ENCODE measurements around the gene HYOU1.
"Not testable (repeated sequence)": the region's sequence is repeated elsewhere in the genome, so short reads cannot be mapped to it uniquely, and the experiment has no call there.

The HYOU1 gene, protein sequence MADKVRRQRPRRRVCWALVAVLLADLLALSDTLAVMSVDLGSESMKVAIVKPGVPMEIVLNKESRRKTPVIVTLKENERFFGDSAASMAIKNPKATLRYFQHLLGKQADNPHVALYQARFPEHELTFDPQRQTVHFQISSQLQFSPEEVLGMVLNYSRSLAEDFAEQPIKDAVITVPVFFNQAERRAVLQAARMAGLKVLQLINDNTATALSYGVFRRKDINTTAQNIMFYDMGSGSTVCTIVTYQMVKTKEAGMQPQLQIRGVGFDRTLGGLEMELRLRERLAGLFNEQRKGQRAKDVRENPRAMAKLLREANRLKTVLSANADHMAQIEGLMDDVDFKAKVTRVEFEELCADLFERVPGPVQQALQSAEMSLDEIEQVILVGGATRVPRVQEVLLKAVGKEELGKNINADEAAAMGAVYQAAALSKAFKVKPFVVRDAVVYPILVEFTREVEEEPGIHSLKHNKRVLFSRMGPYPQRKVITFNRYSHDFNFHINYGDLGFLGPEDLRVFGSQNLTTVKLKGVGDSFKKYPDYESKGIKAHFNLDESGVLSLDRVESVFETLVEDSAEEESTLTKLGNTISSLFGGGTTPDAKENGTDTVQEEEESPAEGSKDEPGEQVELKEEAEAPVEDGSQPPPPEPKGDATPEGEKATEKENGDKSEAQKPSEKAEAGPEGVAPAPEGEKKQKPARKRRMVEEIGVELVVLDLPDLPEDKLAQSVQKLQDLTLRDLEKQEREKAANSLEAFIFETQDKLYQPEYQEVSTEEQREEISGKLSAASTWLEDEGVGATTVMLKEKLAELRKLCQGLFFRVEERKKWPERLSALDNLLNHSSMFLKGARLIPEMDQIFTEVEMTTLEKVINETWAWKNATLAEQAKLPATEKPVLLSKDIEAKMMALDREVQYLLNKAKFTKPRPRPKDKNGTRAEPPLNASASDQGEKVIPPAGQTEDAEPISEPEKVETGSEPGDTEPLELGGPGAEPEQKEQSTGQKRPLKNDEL

DNA sequence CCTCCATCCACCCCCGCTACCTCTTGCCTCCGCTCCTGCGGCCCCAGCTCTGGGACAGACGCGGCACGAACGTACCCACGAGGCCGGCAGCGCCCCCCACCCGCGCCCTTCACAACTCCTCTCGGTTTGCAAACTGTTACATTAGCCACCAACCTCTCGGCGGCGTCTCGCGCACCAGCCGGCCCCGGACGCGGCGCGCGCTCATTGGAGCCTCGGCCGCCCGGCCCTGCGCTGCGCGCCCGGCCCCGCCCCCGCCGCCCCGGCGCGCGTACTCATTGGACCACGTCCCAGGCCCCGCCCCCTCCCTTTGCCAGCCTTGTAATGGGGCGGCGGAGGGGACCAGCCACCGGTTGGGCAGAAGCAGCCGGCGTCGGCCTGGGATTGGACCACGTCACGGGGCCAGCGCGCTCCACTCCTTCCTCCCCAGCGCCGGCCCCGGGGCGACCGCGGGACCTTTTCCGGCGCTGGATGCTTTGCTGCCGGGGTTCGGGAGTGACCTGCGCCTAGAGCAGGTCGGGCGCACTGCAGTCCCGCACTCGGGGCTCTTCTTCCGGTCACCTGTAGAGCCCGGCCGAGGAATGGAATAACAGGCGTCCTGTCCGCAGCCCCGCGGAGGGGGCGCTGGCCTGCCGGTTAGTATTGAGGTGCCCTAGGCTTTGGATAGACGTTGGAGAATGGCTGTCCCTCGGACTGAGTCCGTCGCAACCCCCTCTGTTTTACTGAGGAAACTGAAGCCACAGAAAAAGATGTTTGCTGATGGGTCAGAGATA is at the start of gene HYOU1:
Gene HYOU1, minus strand, starts transcription at position 206 of the 770 bp plus-strand sequence. CDS start 1,045 bp downstream, outside the sequence.
- peak; percentile 99 for DNase-seq (ENCODE audit: low read depth)
- peak within 1 kb of the TSS; percentile 86 for H3K4me3 ChIP-seq (ENCODE audit: low read depth, low read length)
- TF ChIP-seq POLR2A (IDR thresholded peaks at IDR 0.05; ENCODE audit: extremely low read depth, insufficient read length) (no peak), MYC (IDR thresholded peaks at IDR 0.05; ENCODE audit: low read depth, low read length) (peak; percentile 91)
- TF ChIP-seq, protein P1, sequence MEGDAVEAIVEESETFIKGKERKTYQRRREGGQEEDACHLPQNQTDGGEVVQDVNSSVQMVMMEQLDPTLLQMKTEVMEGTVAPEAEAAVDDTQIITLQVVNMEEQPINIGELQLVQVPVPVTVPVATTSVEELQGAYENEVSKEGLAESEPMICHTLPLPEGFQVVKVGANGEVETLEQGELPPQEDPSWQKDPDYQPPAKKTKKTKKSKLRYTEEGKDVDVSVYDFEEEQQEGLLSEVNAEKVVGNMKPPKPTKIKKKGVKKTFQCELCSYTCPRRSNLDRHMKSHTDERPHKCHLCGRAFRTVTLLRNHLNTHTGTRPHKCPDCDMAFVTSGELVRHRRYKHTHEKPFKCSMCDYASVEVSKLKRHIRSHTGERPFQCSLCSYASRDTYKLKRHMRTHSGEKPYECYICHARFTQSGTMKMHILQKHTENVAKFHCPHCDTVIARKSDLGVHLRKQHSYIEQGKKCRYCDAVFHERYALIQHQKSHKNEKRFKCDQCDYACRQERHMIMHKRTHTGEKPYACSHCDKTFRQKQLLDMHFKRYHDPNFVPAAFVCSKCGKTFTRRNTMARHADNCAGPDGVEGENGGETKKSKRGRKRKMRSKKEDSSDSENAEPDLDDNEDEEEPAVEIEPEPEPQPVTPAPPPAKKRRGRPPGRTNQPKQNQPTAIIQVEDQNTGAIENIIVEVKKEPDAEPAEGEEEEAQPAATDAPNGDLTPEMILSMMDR (IDR thresholded peaks at IDR 0.05; ENCODE audit: low read depth, low read length) = peak; percentile 19
- TF ChIP-seq, protein P2, sequence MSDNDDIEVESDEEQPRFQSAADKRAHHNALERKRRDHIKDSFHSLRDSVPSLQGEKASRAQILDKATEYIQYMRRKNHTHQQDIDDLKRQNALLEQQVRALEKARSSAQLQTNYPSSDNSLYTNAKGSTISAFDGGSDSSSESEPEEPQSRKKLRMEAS (IDR thresholded peaks at IDR 0.05; ENCODE audit: low read depth, low read length) = peak; percentile 78

DNA sequence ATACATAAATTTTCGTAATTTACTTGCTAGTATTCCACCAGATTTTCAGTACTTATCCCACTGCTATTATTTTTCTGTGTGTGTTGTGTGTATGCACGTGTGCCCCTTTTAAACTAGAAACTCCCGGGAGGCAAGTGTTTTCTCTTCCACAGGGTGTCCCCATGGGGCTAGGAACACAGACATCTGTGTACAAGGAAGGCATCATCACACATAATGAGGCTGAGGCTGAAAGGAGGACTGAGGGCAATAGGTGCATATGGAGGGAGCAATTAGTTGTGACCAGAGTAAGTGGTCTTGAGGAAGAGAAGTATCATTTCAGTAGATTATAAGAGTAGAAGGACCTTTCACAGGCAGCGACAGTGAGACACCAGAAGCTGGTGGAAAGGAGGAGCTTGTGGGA is 46.8 kb upstream of the HYOU1 start:
- DNase-seq (ENCODE audit: low read depth) = peak; percentile 34
- H3K4me3 ChIP-seq (ENCODE audit: low read depth, low read length) = no peak overlapping the region
- TF ChIP-seq MYC (IDR thresholded peaks at IDR 0.05; ENCODE audit: low read depth, low read length) (no peak), POLR2A (IDR thresholded peaks at IDR 0.05; ENCODE audit: extremely low read depth, insufficient read length) (no peak)
- TF ChIP-seq, protein P2 (IDR thresholded peaks at IDR 0.05; ENCODE audit: low read depth, low read length) = no peak
- TF ChIP-seq, protein P1 (IDR thresholded peaks at IDR 0.05; ENCODE audit: low read depth, low read length) = no peak

DNA sequence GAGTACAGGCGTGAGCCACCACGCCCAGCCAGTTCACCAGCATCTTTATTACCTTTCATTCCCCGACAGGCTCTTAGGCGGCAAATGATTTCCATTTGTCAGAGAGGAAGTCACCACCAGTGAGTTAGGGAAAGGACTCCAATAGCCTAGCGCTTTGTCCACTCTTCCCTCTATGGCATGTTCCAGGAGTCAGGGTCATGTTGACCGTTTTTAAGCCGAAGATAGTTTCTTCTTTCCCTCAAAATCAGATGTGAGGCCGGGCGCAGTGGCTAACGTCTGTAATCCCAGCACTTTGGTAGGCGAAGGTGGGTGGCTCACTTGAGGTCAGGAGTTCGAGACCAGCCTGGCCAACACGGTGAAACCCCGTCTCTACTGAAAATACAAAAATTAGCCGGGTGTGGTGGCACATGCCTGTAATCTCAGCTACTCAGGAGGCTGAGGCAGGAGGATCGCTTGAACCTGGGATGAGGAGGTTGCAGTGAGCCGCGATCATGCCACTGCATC is 46.2 kb upstream of the HYOU1 start:
- not testable (repeated sequence) for H3K4me3 ChIP-seq (ENCODE audit: low read depth, low read length)

DNA sequence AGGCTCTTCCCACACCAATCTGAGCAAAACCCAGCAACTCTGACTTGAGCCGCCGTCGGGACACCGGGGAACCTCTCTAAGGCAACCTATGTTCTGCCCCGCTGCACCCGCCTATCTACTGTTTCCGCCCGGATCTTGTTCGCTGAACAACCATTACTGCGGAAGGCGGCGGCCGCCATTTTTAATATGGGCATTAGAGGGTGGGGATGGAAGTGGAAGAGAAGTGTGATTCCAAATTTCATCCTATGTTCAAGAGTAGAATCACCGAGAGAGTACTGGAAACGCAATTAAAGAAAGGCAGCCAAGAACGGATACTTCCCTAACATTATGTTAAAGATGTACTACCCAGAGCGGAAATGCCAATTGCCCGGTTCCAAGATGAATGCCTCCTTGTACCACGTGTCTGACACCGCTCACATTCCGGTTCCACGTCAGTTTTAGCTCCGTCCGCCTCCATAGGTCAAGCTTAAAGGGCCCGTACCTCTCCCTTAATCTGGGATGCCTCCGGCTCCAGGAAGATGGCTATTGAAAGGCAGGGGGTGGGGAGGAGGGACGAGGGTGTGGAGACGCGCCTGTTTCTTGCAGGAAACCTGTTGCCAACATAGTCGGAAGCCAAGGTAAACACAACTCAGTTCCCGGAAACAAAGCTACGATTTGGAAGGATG is 44.9 kb upstream of the HYOU1 start, which contains the start of gene DPAGT1:
Gene DPAGT1, minus strand, starts transcription at position 95 of the 665 bp plus-strand sequence. CDS start 198 bp downstream, outside the sequence.
- DNase-seq (ENCODE audit: low read depth) = peak; percentile 98
- TF ChIP-seq MYC (IDR thresholded peaks at IDR 0.05; ENCODE audit: low read depth, low read length) = peak; percentile 99
- TF ChIP-seq POLR2A (IDR thresholded peaks at IDR 0.05; ENCODE audit: extremely low read depth, insufficient read length) = no peak
- TF ChIP-seq, protein P2 (IDR thresholded peaks at IDR 0.05; ENCODE audit: low read depth, low read length) = peak; percentile 99
- H3K4me3 ChIP-seq (ENCODE audit: low read depth, low read length) = peak within 1 kb of the TSS; percentile 79

More for the DNA sequence above, 46.2 kb upstream of the HYOU1 start:
- DNase-seq (ENCODE audit: low read depth) = not testable (repeated sequence)

DNA sequence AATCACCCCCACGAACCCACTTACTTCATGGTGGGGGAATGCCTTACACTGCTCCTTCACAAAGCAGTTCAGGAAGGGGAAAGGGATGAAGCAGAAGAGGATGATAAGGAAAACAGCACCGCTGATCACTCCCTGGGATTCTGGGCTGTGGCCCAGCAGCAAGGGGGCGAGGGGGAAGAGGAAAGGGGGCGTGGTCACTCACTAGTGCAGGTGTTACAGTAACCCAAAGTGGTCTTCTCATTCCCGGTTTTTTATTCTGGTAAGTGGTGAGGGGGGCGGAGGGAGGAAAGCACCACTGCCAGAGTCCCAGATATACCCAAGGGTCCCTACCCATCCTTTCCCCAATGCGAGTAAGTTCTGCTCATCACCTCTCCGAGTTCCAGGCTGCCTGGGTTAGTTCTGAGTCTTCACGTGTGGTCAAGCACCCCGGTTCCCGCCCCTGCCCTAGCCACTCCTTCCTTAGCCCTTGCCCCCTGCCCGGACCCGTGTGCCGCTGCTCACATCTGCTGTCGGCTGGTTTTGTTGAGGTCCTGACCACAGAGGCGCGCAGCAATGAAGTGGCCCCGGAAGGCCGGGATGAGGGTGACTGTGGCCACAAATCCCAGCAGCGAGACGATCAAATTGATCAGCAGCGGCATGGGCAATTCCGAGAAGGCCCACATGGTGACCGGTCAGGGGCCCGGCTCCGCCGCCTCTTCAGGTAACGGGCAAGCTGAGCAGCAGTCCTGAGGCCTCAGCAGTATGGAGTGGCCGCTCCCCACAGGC is 44.2 kb upstream of the HYOU1 start:
- TF ChIP-seq, protein P1 (IDR thresholded peaks at IDR 0.05; ENCODE audit: low read depth, low read length) = no peak
- TF ChIP-seq POLR2A (IDR thresholded peaks at IDR 0.05; ENCODE audit: extremely low read depth, insufficient read length) = no peak
- TF ChIP-seq MYC (IDR thresholded peaks at IDR 0.05; ENCODE audit: low read depth, low read length) = no peak
- H3K4me3 ChIP-seq (ENCODE audit: low read depth, low read length) = peak overlapping the region; percentile 79
- DNase-seq (ENCODE audit: low read depth) = peak; percentile 74
